GM12878 (cell line): ENCODE results near the gene FASTK. TPM values are rescaled to one million over a fixed set of nuclear protein-coding genes. Genes with fewer than 3 reads are reported as not detected.

Experiments
- ATAC-seq: fragments of 200-7000 bp; cut with Tn5 transposase; 3 replicates; pipeline ENCODE4 v1.9.1; 2020; ENCODE audit warnings: mild to moderate bottlenecking, moderate library complexity
- BruUV-seq: library from RNA; stranded (reverse); fragments of 400-500 nt; replicated peaks from 2 replicates; lab custom pipeline; 2021; lab: Mats Ljungman, UMichigan
- CTCF ChIA-PET: fragments of 300-600 bp; sonication (Branson Sonifier 250); formaldehyde crosslinking; extraction: SDS; loops from one replicate; lab custom pipeline; 2021; ENCODE audit warnings: inconsistent platforms; lab: Yijun Ruan, JAX
- POLR2A ChIA-PET: fragments of 350-600 bp; formaldehyde crosslinking; extraction: SDS; loops from one replicate; lab custom pipeline; 2021; ENCODE audit warnings: inconsistent platforms; lab: Charles Lee
- RAD21 ChIA-PET: fragments of 300-600 bp; sonication (Branson Sonifier 250); formaldehyde crosslinking; loops from one replicate; lab custom pipeline; 2023; ENCODE audit warnings: antibody characterized with exemption; ENCODE audit not compliant: unreplicated experiment; lab: Charles Lee
- SMC1A ChIA-PET: fragments of 300-600 bp; sonication (Branson Sonifier 250); formaldehyde crosslinking; loops from one replicate; lab custom pipeline; 2023; ENCODE audit not compliant: unreplicated experiment, uncharacterized antibody; lab: Charles Lee
- DNase-seq: peaks from one replicate; pipeline ENCODE4 v3.0.0-alpha.2; 2011; ENCODE audit warnings: low read depth, low spot score
- FAIRE-seq: peaks from 3 replicates; lab custom pipeline; 2011; peaks lifted over from hg19 to GRCh38; lab: Jason Lieb, UNC
- H2AFZ ChIP-seq: 2 replicates; pipeline ENCODE4 v1.6.0; 2011; ENCODE audit warnings: low read depth, low read length, control low read depth; ENCODE audit not compliant: control insufficient read depth
- H3K27ac ChIP-seq: 2 replicates; pipeline ENCODE4 v1.5.1; 2011; ENCODE audit warnings: control low read depth; ENCODE audit not compliant: control insufficient read depth, insufficient read depth
- H3K27me3 ChIP-seq, 2 experiments: replicated peaks in 1 of 2; 2 replicates each; pipeline versions ENCODE4 v1.6.0 to v1.6.1; 2011; ENCODE audit warnings: low read length in 1 of 2; ENCODE audit not compliant: control insufficient read depth in 2 of 2, insufficient read depth in 2 of 2
- H3K36me3 ChIP-seq, 2 experiments: 2 replicates each; pipeline ENCODE4 v1.5.1; 2011; ENCODE audit warnings: low read length in 1 of 2; ENCODE audit not compliant: control insufficient read depth in 2 of 2, insufficient read depth in 2 of 2
- H3K4me1 ChIP-seq: 2 replicates; pipeline ENCODE4 v1.6.1; 2011; ENCODE audit warnings: mild to moderate bottlenecking, low read length, moderate library complexity, mixed read lengths; ENCODE audit not compliant: control insufficient read depth, insufficient read depth
- H3K4me2 ChIP-seq: 2 replicates; pipeline ENCODE4 v1.6.0; 2011; ENCODE audit warnings: control low read depth; ENCODE audit not compliant: control insufficient read depth, insufficient read depth
- H3K4me3 ChIP-seq: fragments of 200-600 bp; sonication (generic); 2 replicates; pipeline ENCODE4 v1.5.1; 2016
- H3K79me2 ChIP-seq: 2 replicates; pipeline ENCODE4 v1.6.0; 2011; ENCODE audit warnings: low read length; ENCODE audit not compliant: control insufficient read depth, insufficient read depth
- H3K9ac ChIP-seq: 2 replicates; pipeline ENCODE4 v1.8.0; 2011; ENCODE audit warnings: low read length, control low read depth, mixed read lengths; ENCODE audit not compliant: control insufficient read depth, insufficient read depth
- H3K9me3 ChIP-seq: replicated peaks from 3 replicates; pipeline ENCODE4 v1.5.1; 2011; ENCODE audit warnings: mild to moderate bottlenecking, low read length; ENCODE audit not compliant: control insufficient read depth, insufficient read depth
- H4K20me1 ChIP-seq: 2 replicates; pipeline ENCODE4 v1.6.0; 2011; ENCODE audit not compliant: control insufficient read depth, insufficient read depth
- BRCA1 ChIP-seq: IDR thresholded peaks from 2 replicates; pipeline ENCODE4 v1.6.1; 2011; ENCODE audit warnings: low read depth, low read length, improper control_type of control experiment
- EGR1 ChIP-seq, 2 experiments: IDR thresholded peaks; 1 replicate in 1 of 2; 2 replicates in 1 of 2; pipeline ENCODE4 v1.6.1; 2011 to 2012; ENCODE audit warnings: low read depth in 2 of 2, low read length in 2 of 2, borderline replicate concordance in 1 of 2, mild to moderate bottlenecking in 1 of 2, moderate library complexity in 1 of 2
- LARP7 ChIP-seq: fragments of 450-650 bp; IDR thresholded peaks from 2 replicates; pipeline ENCODE4 v1.6.1; 2017; ENCODE audit warnings: mild to moderate bottlenecking
- MEF2A ChIP-seq: IDR thresholded peaks from 2 replicates; pipeline ENCODE4 v1.6.1; 2011; ENCODE audit warnings: low read depth, mild to moderate bottlenecking, low read length, moderate library complexity; ENCODE audit not compliant: insufficient read depth
- NRF1 ChIP-seq: conservative IDR thresholded peaks from 2 replicates; pipeline ENCODE4 v1.6.1; 2011; ENCODE audit warnings: mild to moderate bottlenecking, low read depth, low read length, improper control_type of control experiment
- POLR2A ChIP-seq: IDR thresholded peaks from 2 replicates; pipeline ENCODE4 v1.6.1; 2011; ENCODE audit warnings: low read depth, mild to moderate bottlenecking, low read length
- RELA ChIP-seq: fragments of 450-650 bp; IDR thresholded peaks from 2 replicates; pipeline ENCODE4 v1.8.0; 2014; ENCODE audit warnings: borderline replicate concordance; ENCODE audit not compliant: partially characterized antibody
- SREBF1 ChIP-seq: IDR thresholded peaks from 2 replicates; pipeline ENCODE4 v1.6.1; 2012; ENCODE audit warnings: mild to moderate bottlenecking, low read length
- YBX1 ChIP-seq: fragments of 450-650 bp; IDR thresholded peaks from 2 replicates; pipeline ENCODE4 v1.6.1; 2016; ENCODE audit warnings: antibody characterized with exemption
- ZNF24 ChIP-seq: fragments of 450-650 bp; IDR thresholded peaks from 2 replicates; pipeline ENCODE4 v1.6.1; 2017; ENCODE audit warnings: antibody characterized with exemption, mild to moderate bottlenecking
- ZNF384 ChIP-seq: IDR thresholded peaks from 2 replicates; pipeline ENCODE4 v1.6.1; 2012; ENCODE audit warnings: low read depth, mild to moderate bottlenecking, low read length, improper control_type of control experiment, borderline replicate concordance
- ZSCAN29 ChIP-seq: fragments of 450-650 bp; IDR thresholded peaks from 2 replicates; pipeline ENCODE4 v1.6.1; 2017; ENCODE audit warnings: mild to moderate bottlenecking, moderate library complexity
- WGBS: methylation state at CpG from one replicate; pipeline ENCODE4 v1.1.6; 2016; ENCODE audit warnings: low lambda C conversion rate; ENCODE audit not compliant: insufficient replicate concordance, insufficient coverage; ENCODE audit errors: missing lambda C conversion rate; 5-methylcytosine and 5-hydroxymethylcytosine counted together
- in situ Hi-C: fragments of 300-500 bp; cut with MboI; formaldehyde crosslinking; loops from 9 replicates; pipeline ENCODE4 v1.14.3; 2018; ENCODE audit warnings: mixed read lengths
- intact Hi-C: fragments of 100-400 bp; cut with micrococcal nuclease; formaldehyde crosslinking; loops from one replicate; pipeline ENCODE4 v1.14.2; 2022; ENCODE audit not compliant: unreplicated experiment
- polyA plus RNA-seq, 11 experiments: library from polyadenylated mRNA; depleted of rRNA in 4 of 11; unstranded in 6 of 11; stranded (reverse) in 5 of 11; fragments of >200 nt; fragmentation: Nextera tagmentation in 4 of 11; fragmentation: Illumina TruSeq in 1 of 11; extraction: Ambion mirVana in 4 of 11; extraction: Trizol in 1 of 11; gene quantifications; 1 replicate in 1 of 11; 2 replicates in 10 of 11; pipeline versions ENCODE4 v1.2.1 to v1.2.3, GENCODE V29; 2011 to 2016; ENCODE audit warnings: inconsistent platforms in 2 of 11, missing spikeins in 2 of 11, low read depth in 1 of 11
- total RNA-seq, 4 experiments: library from RNA; depleted of rRNA in 3 of 4; stranded (reverse); fragments of >200 nt in 3 of 4; fragmentation: Illumina TruSeq in 1 of 4; extraction: Trizol in 1 of 4; gene quantifications; 2 replicates each; pipeline versions ENCODE4 v1.2.1 to v1.2.3, GENCODE V29; 2013 to 2021
- TF ChIP-seq, protein P1 (sequence below): fragments of 450-650 bp; IDR thresholded peaks from 2 replicates; pipeline ENCODE4 v1.6.1; 2016; ENCODE audit warnings: mild to moderate bottlenecking, moderate library complexity, borderline replicate concordance
- TF ChIP-seq, protein P2 (sequence below): fragments of 450-650 bp; IDR thresholded peaks from 2 replicates; pipeline ENCODE4 v1.6.1; 2017; ENCODE audit warnings: mild to moderate bottlenecking, low read depth, inconsistent platforms; ENCODE audit not compliant: poor library complexity, severe bottlenecking

The FASTK gene
- total and polyA plus RNA-seq, 10 of the 15 experiments (the other 5 are each of a cell fraction or from before 2014, with no cell fraction given): 0.19 to 102 (median 54.5) TPM

DNA sequence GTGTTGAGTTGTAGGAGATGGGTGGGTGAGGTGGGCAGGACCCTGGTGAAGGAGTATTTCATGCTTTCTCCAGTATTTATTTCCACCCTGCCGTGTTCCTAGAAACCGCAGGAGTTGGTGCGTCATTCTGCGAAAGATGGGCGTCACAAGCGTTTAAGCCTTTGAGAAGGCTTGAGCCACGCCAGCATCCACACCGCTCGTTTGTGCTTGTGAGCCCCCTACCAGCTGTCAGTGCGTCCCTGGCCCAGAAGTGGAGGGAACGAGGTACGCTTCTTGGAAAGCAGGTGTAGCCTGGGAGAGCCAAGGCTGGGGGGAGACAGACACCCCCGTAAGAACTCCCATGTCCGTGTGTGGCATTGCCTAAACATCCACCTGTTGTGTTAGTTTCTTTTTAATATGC, 11.4 kb upstream of the FASTK start:
- H3K36me3 ChIP-seq: peaks cover 0 to 5% of the 10 kb centered on the region in 2 experiments; a peak in 2 of 4 replicates
- no peak overlapping the region for H3K27ac ChIP-seq
- H4K20me1 ChIP-seq: no peaks in the 10 kb centered on the region; the same call in 1 of the 2 replicates
- POLR2A ChIA-PET: no interaction called here
- no peak overlapping the region for H3K9ac ChIP-seq
- FAIRE-seq (no peak), DNase-seq (no peak), ATAC-seq (no peak)
- SMC1A ChIA-PET: no interaction called here
- RAD21 ChIA-PET: no interaction called here
- WGBS: 84% methylated on average over 14 of the region's 14 CpGs
- H3K9me3 ChIP-seq: no peaks in the 10 kb centered on the region
- H3K4me1 ChIP-seq: peaks cover 13% of the 10 kb centered on the region
- CTCF ChIA-PET: interaction anchor here (1.5 to 3.4 kb wide), 2 partner anchors 14 to 18 kb away, joined by 4 to 19 read pairs; no protein-coding TSS in a partner anchor
- TF ChIP-seq YBX1 (no peak), ZSCAN29 (no peak), POLR2A (no peak), SREBF1 (no peak), EGR1 (IDR thresholded peaks at IDR 0.05; ENCODE audit: borderline replicate concordance in 1 of 2, low read depth in 2 of 2, low read length in 2 of 2) (no peak), NRF1 (no peak), LARP7 (no peak), RELA (no peak), MEF2A (no peak), ZNF384 (no peak), BRCA1 (no peak), ZNF24 (no peak)
- TF ChIP-seq, protein P1, sequence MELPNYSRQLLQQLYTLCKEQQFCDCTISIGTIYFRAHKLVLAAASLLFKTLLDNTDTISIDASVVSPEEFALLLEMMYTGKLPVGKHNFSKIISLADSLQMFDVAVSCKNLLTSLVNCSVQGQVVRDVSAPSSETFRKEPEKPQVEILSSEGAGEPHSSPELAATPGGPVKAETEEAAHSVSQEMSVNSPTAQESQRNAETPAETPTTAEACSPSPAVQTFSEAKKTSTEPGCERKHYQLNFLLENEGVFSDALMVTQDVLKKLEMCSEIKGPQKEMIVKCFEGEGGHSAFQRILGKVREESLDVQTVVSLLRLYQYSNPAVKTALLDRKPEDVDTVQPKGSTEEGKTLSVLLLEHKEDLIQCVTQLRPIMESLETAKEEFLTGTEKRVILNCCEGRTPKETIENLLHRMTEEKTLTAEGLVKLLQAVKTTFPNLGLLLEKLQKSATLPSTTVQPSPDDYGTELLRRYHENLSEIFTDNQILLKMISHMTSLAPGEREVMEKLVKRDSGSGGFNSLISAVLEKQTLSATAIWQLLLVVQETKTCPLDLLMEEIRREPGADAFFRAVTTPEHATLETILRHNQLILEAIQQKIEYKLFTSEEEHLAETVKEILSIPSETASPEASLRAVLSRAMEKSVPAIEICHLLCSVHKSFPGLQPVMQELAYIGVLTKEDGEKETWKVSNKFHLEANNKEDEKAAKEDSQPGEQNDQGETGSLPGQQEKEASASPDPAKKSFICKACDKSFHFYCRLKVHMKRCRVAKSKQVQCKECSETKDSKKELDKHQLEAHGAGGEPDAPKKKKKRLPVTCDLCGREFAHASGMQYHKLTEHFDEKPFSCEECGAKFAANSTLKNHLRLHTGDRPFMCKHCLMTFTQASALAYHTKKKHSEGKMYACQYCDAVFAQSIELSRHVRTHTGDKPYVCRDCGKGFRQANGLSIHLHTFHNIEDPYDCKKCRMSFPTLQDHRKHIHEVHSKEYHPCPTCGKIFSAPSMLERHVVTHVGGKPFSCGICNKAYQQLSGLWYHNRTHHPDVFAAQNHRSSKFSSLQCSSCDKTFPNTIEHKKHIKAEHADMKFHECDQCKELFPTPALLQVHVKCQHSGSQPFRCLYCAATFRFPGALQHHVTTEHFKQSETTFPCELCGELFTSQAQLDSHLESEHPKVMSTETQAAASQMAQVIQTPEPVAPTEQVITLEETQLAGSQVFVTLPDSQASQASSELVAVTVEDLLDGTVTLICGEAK: no peak
- TF ChIP-seq, protein P2, sequence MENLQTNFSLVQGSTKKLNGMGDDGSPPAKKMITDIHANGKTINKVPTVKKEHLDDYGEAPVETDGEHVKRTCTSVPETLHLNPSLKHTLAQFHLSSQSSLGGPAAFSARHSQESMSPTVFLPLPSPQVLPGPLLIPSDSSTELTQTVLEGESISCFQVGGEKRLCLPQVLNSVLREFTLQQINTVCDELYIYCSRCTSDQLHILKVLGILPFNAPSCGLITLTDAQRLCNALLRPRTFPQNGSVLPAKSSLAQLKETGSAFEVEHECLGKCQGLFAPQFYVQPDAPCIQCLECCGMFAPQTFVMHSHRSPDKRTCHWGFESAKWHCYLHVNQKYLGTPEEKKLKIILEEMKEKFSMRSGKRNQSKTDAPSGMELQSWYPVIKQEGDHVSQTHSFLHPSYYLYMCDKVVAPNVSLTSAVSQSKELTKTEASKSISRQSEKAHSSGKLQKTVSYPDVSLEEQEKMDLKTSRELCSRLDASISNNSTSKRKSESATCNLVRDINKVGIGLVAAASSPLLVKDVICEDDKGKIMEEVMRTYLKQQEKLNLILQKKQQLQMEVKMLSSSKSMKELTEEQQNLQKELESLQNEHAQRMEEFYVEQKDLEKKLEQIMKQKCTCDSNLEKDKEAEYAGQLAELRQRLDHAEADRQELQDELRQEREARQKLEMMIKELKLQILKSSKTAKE: no peak
- H2AFZ ChIP-seq: no peak overlapping the region
- H3K79me2 ChIP-seq: peaks cover 75% of the 10 kb centered on the region
- in situ Hi-C loops (no loop called here), intact Hi-C loops (no loop called here)
- no TSS peak for BruUV-seq
- no peak overlapping the region for H3K4me3 ChIP-seq
- no peaks in the 10 kb centered on the region for H3K27me3 ChIP-seq
- no peak overlapping the region for H3K4me2 ChIP-seq
